ENCODE measurements around the gene MFAP4.

MFAP4 gene

DNA sequence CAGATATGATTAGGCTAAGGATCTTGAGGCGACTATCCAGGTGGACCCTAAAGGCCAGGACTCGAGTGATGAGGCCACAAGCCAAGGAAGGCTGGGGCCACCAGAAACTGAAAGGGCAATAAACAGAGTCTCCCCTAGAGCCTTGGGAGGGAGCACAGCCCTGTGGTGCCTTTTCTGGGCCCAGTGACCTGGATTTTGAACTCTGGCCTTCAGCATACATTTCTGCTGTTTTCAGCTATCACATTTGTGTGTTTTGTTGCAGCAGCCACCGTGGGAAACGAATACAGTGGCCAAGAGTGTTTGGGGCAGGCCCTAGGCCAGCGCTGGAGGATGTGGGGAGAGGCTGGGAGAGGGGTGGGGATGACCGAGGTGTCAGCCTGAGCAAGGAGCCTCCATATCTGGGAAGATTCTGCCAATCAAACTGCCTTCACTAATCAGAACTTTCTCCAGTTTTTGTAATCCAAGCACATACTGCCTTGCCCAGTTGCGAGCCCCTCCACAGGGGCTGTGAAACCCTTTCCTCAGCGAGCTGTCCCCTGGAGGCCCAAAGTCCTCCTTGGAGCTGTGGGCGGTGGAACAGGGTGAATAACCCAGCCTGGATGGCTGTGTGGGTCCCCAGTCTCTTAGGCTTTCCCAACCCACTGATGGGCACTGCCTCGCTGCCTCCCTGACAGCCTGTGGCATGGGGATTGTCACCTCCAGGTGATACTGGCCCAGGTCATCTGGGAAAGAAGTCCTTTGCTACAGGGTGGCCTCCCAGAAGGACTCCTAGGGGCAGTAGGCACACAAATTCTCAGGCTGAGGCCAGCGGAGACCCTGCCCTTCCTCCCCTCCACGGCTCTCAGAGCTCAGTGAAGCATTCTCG lies 41.3 kb downstream of the MFAP4 start:
- no peaks in the 10 kb centered on the region for H3K9me3 ChIP-seq (ENCODE audit: insufficient read depth, low read length)
- no peak overlapping the region for H3K4me3 ChIP-seq (ENCODE audit: insufficient read length, low read depth)
- H3K9ac ChIP-seq (ENCODE audit: insufficient read length, low read depth), result no peak overlapping the region
- H3K27me3 ChIP-seq (ENCODE audit: insufficient read depth, insufficient read length), result no peaks in the 10 kb centered on the region
- H3K4me1 ChIP-seq (ENCODE audit: insufficient read depth, insufficient read length), result peaks cover 11% of the 10 kb centered on the region
- peaks cover 21% of the 10 kb centered on the region for H3K36me3 ChIP-seq (ENCODE audit: insufficient read depth, insufficient read length, low read length)
- no peak for DNase-seq (ENCODE audit: low read depth, low spot score)
- TF ChIP-seq SUZ12 (IDR thresholded peaks at IDR 0.05; ENCODE audit: extremely low read depth, insufficient read depth, insufficient read length) (no peak), ZNF274 (IDR thresholded peaks at IDR 0.05; ENCODE audit: low read depth, low read length) (no peak), YY1 (IDR thresholded peaks at IDR 0.05; ENCODE audit: insufficient read depth, insufficient read length) (no peak)

GRCh38 chr17:19345067-19345460 lies 41.9 kb downstream of the MFAP4 start:
- DNase-seq (ENCODE audit: low read depth, low spot score), result no peak
- no peak for TF ChIP-seq SUZ12 (IDR thresholded peaks at IDR 0.05; ENCODE audit: extremely low read depth, insufficient read depth, insufficient read length)
- no peak for TF ChIP-seq YY1 (IDR thresholded peaks at IDR 0.05; ENCODE audit: insufficient read depth, insufficient read length)
- Histone ChIP-seq H3K36me3 (ENCODE audit: insufficient read depth, insufficient read length, low read length) (peaks cover 21% of the 10 kb centered on the region), H3K9ac (ENCODE audit: insufficient read length, low read depth) (no peak overlapping the region), H3K4me1 (ENCODE audit: insufficient read depth, insufficient read length) (peaks cover 11% of the 10 kb centered on the region), H3K4me3 (ENCODE audit: insufficient read length, low read depth) (no peak overlapping the region), H3K27me3 (ENCODE audit: insufficient read depth, insufficient read length) (no peaks in the 10 kb centered on the region), H3K9me3 (ENCODE audit: insufficient read depth, low read length) (no peaks in the 10 kb centered on the region)

- DNase-seq (ENCODE audit: low read depth, low spot score), result no peak
- H3K27me3 ChIP-seq (ENCODE audit: insufficient read depth, insufficient read length), result no peaks in the 10 kb centered on the region
- no peak for TF ChIP-seq ZNF274 (IDR thresholded peaks at IDR 0.05; ENCODE audit: low read depth, low read length)
- no peak for TF ChIP-seq SUZ12 (IDR thresholded peaks at IDR 0.05; ENCODE audit: extremely low read depth, insufficient read depth, insufficient read length)
- TF ChIP-seq YY1 (IDR thresholded peaks at IDR 0.05; ENCODE audit: insufficient read depth, insufficient read length), result no peak
Observed at GRCh38 chr17:19344311-19345066, 42.5 kb downstream of the MFAP4 start.

GRCh38 chr17:19343671-19344151 lies 43.3 kb downstream of the MFAP4 start:
- Histone ChIP-seq H3K27me3 (ENCODE audit: insufficient read depth, insufficient read length) (no peaks in the 10 kb centered on the region), H3K9ac (ENCODE audit: insufficient read length, low read depth) (no peak overlapping the region), H3K9me3 (ENCODE audit: insufficient read depth, low read length) (no peaks in the 10 kb centered on the region), H3K4me1 (ENCODE audit: insufficient read depth, insufficient read length) (peaks cover 11% of the 10 kb centered on the region), H3K4me3 (ENCODE audit: insufficient read length, low read depth) (no peak overlapping the region), H3K36me3 (ENCODE audit: insufficient read depth, insufficient read length, low read length) (peaks cover 21% of the 10 kb centered on the region)
- DNase-seq (ENCODE audit: low read depth, low spot score), result no peak
- no peak for TF ChIP-seq YY1 (IDR thresholded peaks at IDR 0.05; ENCODE audit: insufficient read depth, insufficient read length)
- no peak for TF ChIP-seq SUZ12 (IDR thresholded peaks at IDR 0.05; ENCODE audit: extremely low read depth, insufficient read depth, insufficient read length)
- no peak for TF ChIP-seq ZNF274 (IDR thresholded peaks at IDR 0.05; ENCODE audit: low read depth, low read length)

More at GRCh38 chr17:19344311-19345066, 42.5 kb downstream of the MFAP4 start:
- Histone ChIP-seq H3K4me3 (ENCODE audit: insufficient read length, low read depth) (no peak overlapping the region), H3K9ac (ENCODE audit: insufficient read length, low read depth) (no peak overlapping the region), H3K4me1 (ENCODE audit: insufficient read depth, insufficient read length) (peaks cover 11% of the 10 kb centered on the region), H3K36me3 (ENCODE audit: insufficient read depth, insufficient read length, low read length) (peaks cover 21% of the 10 kb centered on the region), H3K9me3 (ENCODE audit: insufficient read depth, low read length) (no peaks in the 10 kb centered on the region)

DNA sequence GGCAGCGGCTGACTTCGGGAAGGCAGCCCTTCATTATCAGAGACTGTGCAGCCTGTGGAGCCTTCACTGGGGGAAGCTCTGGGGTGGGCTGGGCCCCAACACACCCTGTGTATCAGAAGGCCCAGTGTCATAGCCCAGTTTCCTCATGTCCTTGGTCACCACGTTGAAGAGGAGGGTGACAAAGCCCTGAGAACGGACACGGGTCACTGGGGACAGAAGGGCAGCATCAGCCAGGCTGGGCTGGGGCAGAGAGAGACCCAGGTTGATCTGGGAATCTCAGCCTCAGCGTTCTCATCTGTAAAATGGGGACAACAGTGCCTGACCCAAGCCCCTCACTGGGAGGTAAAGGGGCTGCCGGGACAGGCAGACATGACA lies 43.7 kb downstream of the MFAP4 start:
- no peaks in the 10 kb centered on the region for H3K27me3 ChIP-seq (ENCODE audit: insufficient read depth, insufficient read length)
- H3K4me3 ChIP-seq (ENCODE audit: insufficient read length, low read depth), result no peak overlapping the region
- H3K9me3 ChIP-seq (ENCODE audit: insufficient read depth, low read length), result no peaks in the 10 kb centered on the region
- H3K36me3 ChIP-seq (ENCODE audit: insufficient read depth, insufficient read length, low read length), result peaks cover 21% of the 10 kb centered on the region
- no peak overlapping the region for H3K9ac ChIP-seq (ENCODE audit: insufficient read length, low read depth)
- no peak for TF ChIP-seq ZNF274 (IDR thresholded peaks at IDR 0.05; ENCODE audit: low read depth, low read length)
- TF ChIP-seq YY1 (IDR thresholded peaks at IDR 0.05; ENCODE audit: insufficient read depth, insufficient read length), result no peak
- TF ChIP-seq SUZ12 (IDR thresholded peaks at IDR 0.05; ENCODE audit: extremely low read depth, insufficient read depth, insufficient read length), result no peak
- no peak for DNase-seq (ENCODE audit: low read depth, low spot score)
- H3K4me1 ChIP-seq (ENCODE audit: insufficient read depth, insufficient read length), result peaks cover 14% of the 10 kb centered on the region

- TF ChIP-seq YY1 (IDR thresholded peaks at IDR 0.05; ENCODE audit: insufficient read depth, insufficient read length) (no peak), ZNF274 (IDR thresholded peaks at IDR 0.05; ENCODE audit: low read depth, low read length) (no peak), SUZ12 (IDR thresholded peaks at IDR 0.05; ENCODE audit: extremely low read depth, insufficient read depth, insufficient read length) (no peak)
- Histone ChIP-seq H3K36me3 (ENCODE audit: insufficient read depth, insufficient read length, low read length) (peaks cover 21% of the 10 kb centered on the region), H3K4me1 (ENCODE audit: insufficient read depth, insufficient read length) (peaks cover 18% of the 10 kb centered on the region), H3K9me3 (ENCODE audit: insufficient read depth, low read length) (no peaks in the 10 kb centered on the region), H3K4me3 (ENCODE audit: insufficient read length, low read depth) (no peak overlapping the region), H3K9ac (ENCODE audit: insufficient read length, low read depth) (peak overlapping the region; percentile 5), H3K27me3 (ENCODE audit: insufficient read depth, insufficient read length) (no peaks in the 10 kb centered on the region)
- DNase-seq (ENCODE audit: low read depth, low spot score), result no peak
Observed at GRCh38 chr17:19342611-19343255, 44.3 kb downstream of the MFAP4 start.
